ENCODE data around the gene CCNE1. TPM values are rescaled to one million over a fixed set of nuclear protein-coding genes. Genes with fewer than 3 reads are reported as not detected.

Gene CCNE1
- total and polyA plus RNA-seq, 2 of the 13 experiments (the other 11 are each of a cell fraction or from before 2014, with no cell fraction given): 16.0 to 50.6 TPM

- TF ChIP-seq SYNCRIP (IDR thresholded peaks at IDR 0.05; ENCODE audit: insufficient read depth, low read depth, low read length) (no peak), ZFX (CRISPR knock-in tag; IDR thresholded peaks at IDR 0.05; ENCODE audit: low read depth) (no peak)
Measured at GRCh38 chr19:29782260-29782580, 29.6 kb upstream of the CCNE1 start (continued).

- POLR2A ChIA-PET: no interaction called here
- WGBS (ENCODE audit: low lambda C conversion rate): 49% methylated on average over 12 of the region's 12 CpGs
- intact Hi-C loops (cut with micrococcal nuclease; ENCODE audit: unreplicated experiment): no loop called here
- H2AFZ ChIP-seq (ENCODE audit: low read length): no peak overlapping the region
- H3K4me1 ChIP-seq (ENCODE audit: insufficient read depth, low read length): no peaks in the 10 kb centered on the region
- no peaks in the 10 kb centered on the region for H3K79me2 ChIP-seq (ENCODE audit: insufficient read depth, low read length)
- no peak overlapping the region for H3K9ac ChIP-seq (ENCODE audit: insufficient read depth, low read depth, low read length)
- H3K36me3 ChIP-seq (replicated peaks in 1 of 2; ENCODE audit: control insufficient read depth in 1 of 2, insufficient read depth in 2 of 2, low read length in 2 of 2): no peaks in the 10 kb centered on the region
- H3K27me3 ChIP-seq (ENCODE audit: control insufficient read depth in 1 of 2, insufficient read depth in 2 of 2, low read length in 2 of 2): peaks cover 0 to 4% of the 10 kb centered on the region in 2 experiments; a peak in 3 of 5 replicates
- no peaks in the 10 kb centered on the region for H3K9me3 ChIP-seq (ENCODE audit: low read length)
- DNase-seq (ENCODE audit: low spot score) (no peak), FAIRE-seq (no peak), ATAC-seq (no peak)
- no peak overlapping the region for H3K27ac ChIP-seq (ENCODE audit: extremely low read length, insufficient read depth, low read length)
- CTCF ChIA-PET (ENCODE audit: low intra/inter-chr PET ratio, low total read pairs): no interaction called here
- in situ Hi-C loops (cut with HindIII; ENCODE audit: extremely low pct_ligation_motif_present, low pct_unique_long_range_greater_than_20kb): no loop called here
- H3K4me2 ChIP-seq (ENCODE audit: low read depth, low read length): no peak overlapping the region
- no TSS peak for BruUV-seq (replicated peaks)
- no peaks in the 10 kb centered on the region for H4K20me1 ChIP-seq (ENCODE audit: insufficient read depth, low read length)
- TF ChIP-seq ZNF891 (CRISPR knock-in tag; IDR thresholded peaks at IDR 0.05) (no peak), ZNF740 (CRISPR knock-in tag; IDR thresholded peaks at IDR 0.05) (no peak), RBFOX2 (IDR thresholded peaks at IDR 0.05; ENCODE audit: low read depth, low read length) (no peak), MNT (IDR thresholded peaks at IDR 0.05) (peak; percentile 25; the same call in 1 of the 2 replicates), ZNF337 (CRISPR knock-in tag; IDR thresholded peaks at IDR 0.05; ENCODE audit: borderline replicate concordance, low read depth) (no peak), NFE2L1 (CRISPR knock-in tag; IDR thresholded peaks at IDR 0.05; ENCODE audit: borderline replicate concordance) (no peak)
- no peak overlapping the region for H3K4me3 ChIP-seq (replicated peaks in 1 of 3; ENCODE audit: insufficient read depth in 1 of 3, low read depth in 2 of 3, low read length in 3 of 3)
Measured at GRCh38 chr19:29783627-29784190, 28.1 kb upstream of the CCNE1 start.
